HG03103 (cell line): ENCODE data around the gene SWAP70.
A peak's percentile ranks its signal among the peaks of the same experiment; 100 is the strongest.

ENCODE experiments used
- ATAC-seq: cut with Tn5 transposase; IDR thresholded peaks from one replicate; pipeline ENCODE4 v1.9.1; 2021; ENCODE audit warnings: low read depth; ENCODE audit not compliant: unreplicated experiment

Gene SWAP70

GRCh38 chr11:9745411-9746211, 81.7 kb downstream of the SWAP70 start:
- ATAC-seq = no peak

- ATAC-seq = no peak
Measured at GRCh38 chr11:9747229-9747628, 83.4 kb downstream of the SWAP70 start.

- ATAC-seq = no peak
Measured at GRCh38 chr11:9747828-9748227, 84.0 kb downstream of the SWAP70 start.

- peak; percentile 55 for ATAC-seq
Measured at GRCh38 chr11:9748361-9748970, 84.6 kb downstream of the SWAP70 start.

- ATAC-seq = no peak
Measured at GRCh38 chr11:9750551-9750950, 86.7 kb downstream of the SWAP70 start.

- ATAC-seq = no peak
Measured at GRCh38 chr11:9752091-9752490, 88.2 kb downstream of the SWAP70 start.

GRCh38 chr11:9753021-9753420, 89.1 kb downstream of the SWAP70 start:
- ATAC-seq = no peak

- ATAC-seq = no peak
Measured at GRCh38 chr11:9754010-9754471, 90.2 kb downstream of the SWAP70 start.

GRCh38 chr11:9755561-9756185, 91.8 kb downstream of the SWAP70 start:
- no peak for ATAC-seq

- ATAC-seq = no peak
Measured at GRCh38 chr11:9756461-9756860, 92.6 kb downstream of the SWAP70 start.

- ATAC-seq = no peak
Measured at GRCh38 chr11:9756878-9757277, 93.0 kb downstream of the SWAP70 start.

- peak; percentile 51 for ATAC-seq
Measured at GRCh38 chr11:9757809-9758636, 94.1 kb downstream of the SWAP70 start.

- ATAC-seq = peak; percentile 29
Measured at GRCh38 chr11:9758637-9759518, 95.0 kb downstream of the SWAP70 start.

GRCh38 chr11:9759519-9760192, 95.8 kb downstream of the SWAP70 start:
- ATAC-seq = no peak

GRCh38 chr11:9760193-9760575, 96.3 kb downstream of the SWAP70 start:
- ATAC-seq = no peak

- no peak for ATAC-seq
Measured at GRCh38 chr11:9761441-9761945, 97.6 kb downstream of the SWAP70 start.

GRCh38 chr11:9762531-9762930, 98.7 kb downstream of the SWAP70 start:
- no peak for ATAC-seq

- no peak for ATAC-seq
Measured at GRCh38 chr11:9763301-9763700, 99.4 kb downstream of the SWAP70 start.
